Stimulated activated naive CD8-positive, alpha-beta T cell treated with anti-CD3 and anti-CD28 coated beads, Interleukin-15, Interleukin-2, amounts not matched to agents 100 ng/mL and 50 ng/mL, for 24 hours (primary cell): ENCODE measurements around the gene AKAP12.
A peak's percentile ranks its signal among the peaks of the same experiment; 100 is the strongest.

Source experiments
- H3K27ac Mint-ChIP-seq: one replicate; pipeline ENCODE4 v1.8.0; 2021; ENCODE audit warnings: mild to moderate bottlenecking, mixed read lengths
- H3K27me3 Mint-ChIP-seq: one replicate; pipeline ENCODE4 v1.8.0; 2021; ENCODE audit warnings: mixed read lengths
- H3K36me3 Mint-ChIP-seq: one replicate; pipeline ENCODE4 v1.8.0; 2021; ENCODE audit warnings: low read depth, mixed read lengths
- H3K4me1 Mint-ChIP-seq: one replicate; pipeline ENCODE4 v1.8.0; 2021; ENCODE audit warnings: low read depth, mixed read lengths
- H3K4me3 Mint-ChIP-seq: one replicate; pipeline ENCODE4 v1.8.0; 2021; ENCODE audit warnings: mild to moderate bottlenecking, mixed read lengths
- H3K9me3 Mint-ChIP-seq: one replicate; pipeline ENCODE4 v1.8.0; 2021; ENCODE audit warnings: mixed read lengths

Gene AKAP12

GRCh38 chr6:151239603-151240035, at the start of gene AKAP12:
TSS of gene AKAP12 (plus strand) at chr6:151239967. CDS start at chr6:151240563, 596 bp downstream.
- Mint-ChIP-seq H3K27ac (no peak within 1 kb of the TSS), H3K27me3 (peaks cover 65% of the 10 kb centered on the region), H3K9me3 (no peaks in the 10 kb centered on the region), H3K36me3 (no peaks in the 10 kb centered on the region), H3K4me3 (peak within 1 kb of the TSS; percentile 83), H3K4me1 (peaks cover 18% of the 10 kb centered on the region)

- no peaks in the 10 kb centered on the region for H3K4me1 Mint-ChIP-seq
- H3K27me3 Mint-ChIP-seq: peaks cover 7% of the 10 kb centered on the region
- no peaks in the 10 kb centered on the region for H3K36me3 Mint-ChIP-seq
- H3K27ac Mint-ChIP-seq: no peak overlapping the region
- no peaks in the 10 kb centered on the region for H3K9me3 Mint-ChIP-seq
- no peak overlapping the region for H3K4me3 Mint-ChIP-seq
Observed at GRCh38 chr6:151191527-151191926, 48.2 kb upstream of the AKAP12 start.

- Mint-ChIP-seq H3K27ac (no peak overlapping the region), H3K36me3 (no peaks in the 10 kb centered on the region), H3K27me3 (peaks cover 2% of the 10 kb centered on the region), H3K4me1 (no peaks in the 10 kb centered on the region), H3K4me3 (no peak overlapping the region), H3K9me3 (no peaks in the 10 kb centered on the region)
Observed at GRCh38 chr6:151196555-151196954, 43.2 kb upstream of the AKAP12 start.

- H3K27me3 Mint-ChIP-seq: peaks cover 4% of the 10 kb centered on the region
- no peaks in the 10 kb centered on the region for H3K4me1 Mint-ChIP-seq
- no peaks in the 10 kb centered on the region for H3K36me3 Mint-ChIP-seq
- no peak overlapping the region for H3K27ac Mint-ChIP-seq
- H3K4me3 Mint-ChIP-seq: no peak overlapping the region
- H3K9me3 Mint-ChIP-seq: no peaks in the 10 kb centered on the region
Observed at GRCh38 chr6:151197556-151197955, 42.2 kb upstream of the AKAP12 start.

- no peaks in the 10 kb centered on the region for H3K36me3 Mint-ChIP-seq
- no peaks in the 10 kb centered on the region for H3K4me1 Mint-ChIP-seq
- peaks cover 10% of the 10 kb centered on the region for H3K27me3 Mint-ChIP-seq
- no peaks in the 10 kb centered on the region for H3K9me3 Mint-ChIP-seq
- no peak overlapping the region for H3K4me3 Mint-ChIP-seq
- H3K27ac Mint-ChIP-seq: no peak overlapping the region
Observed at GRCh38 chr6:151199991-151200390, 39.8 kb upstream of the AKAP12 start.

GRCh38 chr6:151205721-151206600, 33.8 kb upstream of the AKAP12 start:
- no peak overlapping the region for H3K4me3 Mint-ChIP-seq
- H3K9me3 Mint-ChIP-seq: no peaks in the 10 kb centered on the region
- no peak overlapping the region for H3K27ac Mint-ChIP-seq
- H3K27me3 Mint-ChIP-seq: peaks cover 26% of the 10 kb centered on the region
- H3K4me1 Mint-ChIP-seq: no peaks in the 10 kb centered on the region
- H3K36me3 Mint-ChIP-seq: no peaks in the 10 kb centered on the region

- Mint-ChIP-seq H3K4me1 (no peaks in the 10 kb centered on the region), H3K4me3 (no peak overlapping the region), H3K27ac (no peak overlapping the region), H3K9me3 (peaks cover 5% of the 10 kb centered on the region), H3K36me3 (no peaks in the 10 kb centered on the region), H3K27me3 (peaks cover 22% of the 10 kb centered on the region)
Observed at GRCh38 chr6:151207674-151208073, 32.1 kb upstream of the AKAP12 start.

- Mint-ChIP-seq H3K4me3 (no peak overlapping the region), H3K9me3 (peaks cover 5% of the 10 kb centered on the region), H3K4me1 (no peaks in the 10 kb centered on the region), H3K36me3 (no peaks in the 10 kb centered on the region), H3K27ac (no peak overlapping the region), H3K27me3 (peaks cover 16% of the 10 kb centered on the region)
Observed at GRCh38 chr6:151209071-151209831, 30.5 kb upstream of the AKAP12 start.

- Mint-ChIP-seq H3K36me3 (no peaks in the 10 kb centered on the region), H3K27ac (no peak overlapping the region), H3K4me1 (no peaks in the 10 kb centered on the region), H3K27me3 (peaks cover 16% of the 10 kb centered on the region), H3K4me3 (no peak overlapping the region), H3K9me3 (peaks cover 5% of the 10 kb centered on the region)
Observed at GRCh38 chr6:151211075-151211474, 28.7 kb upstream of the AKAP12 start.

- Mint-ChIP-seq H3K4me3 (no peak overlapping the region), H3K9me3 (peaks cover 5% of the 10 kb centered on the region), H3K36me3 (no peaks in the 10 kb centered on the region), H3K27me3 (peaks cover 14% of the 10 kb centered on the region), H3K4me1 (no peaks in the 10 kb centered on the region), H3K27ac (no peak overlapping the region)
Observed at GRCh38 chr6:151213352-151213751, 26.4 kb upstream of the AKAP12 start.

GRCh38 chr6:151215999-151216398, 23.8 kb upstream of the AKAP12 start:
- no peak overlapping the region for H3K4me3 Mint-ChIP-seq
- H3K9me3 Mint-ChIP-seq: peaks cover 5% of the 10 kb centered on the region
- H3K36me3 Mint-ChIP-seq: no peaks in the 10 kb centered on the region
- H3K27me3 Mint-ChIP-seq: no peaks in the 10 kb centered on the region
- no peaks in the 10 kb centered on the region for H3K4me1 Mint-ChIP-seq
- H3K27ac Mint-ChIP-seq: no peak overlapping the region

GRCh38 chr6:151216804-151217203, 23.0 kb upstream of the AKAP12 start:
- no peaks in the 10 kb centered on the region for H3K9me3 Mint-ChIP-seq
- H3K27me3 Mint-ChIP-seq: no peaks in the 10 kb centered on the region
- no peaks in the 10 kb centered on the region for H3K4me1 Mint-ChIP-seq
- H3K27ac Mint-ChIP-seq: no peak overlapping the region
- H3K36me3 Mint-ChIP-seq: no peaks in the 10 kb centered on the region
- H3K4me3 Mint-ChIP-seq: no peak overlapping the region

GRCh38 chr6:151219192-151219591, 20.6 kb upstream of the AKAP12 start:
- no peak overlapping the region for H3K27ac Mint-ChIP-seq
- no peaks in the 10 kb centered on the region for H3K9me3 Mint-ChIP-seq
- no peaks in the 10 kb centered on the region for H3K27me3 Mint-ChIP-seq
- H3K4me1 Mint-ChIP-seq: no peaks in the 10 kb centered on the region
- no peaks in the 10 kb centered on the region for H3K36me3 Mint-ChIP-seq
- H3K4me3 Mint-ChIP-seq: no peak overlapping the region

- H3K9me3 Mint-ChIP-seq: no peaks in the 10 kb centered on the region
Observed at GRCh38 chr6:151224076-151224475, 15.7 kb upstream of the AKAP12 start.

GRCh38 chr6:151225919-151226318, 13.8 kb upstream of the AKAP12 start:
- Mint-ChIP-seq H3K4me1 (peaks cover 7% of the 10 kb centered on the region), H3K4me3 (no peak overlapping the region), H3K36me3 (no peaks in the 10 kb centered on the region), H3K27ac (no peak overlapping the region), H3K27me3 (no peaks in the 10 kb centered on the region), H3K9me3 (no peaks in the 10 kb centered on the region)

More at GRCh38 chr6:151224076-151224475, 15.7 kb upstream of the AKAP12 start:
- Mint-ChIP-seq H3K4me3 (no peak overlapping the region), H3K27me3 (no peaks in the 10 kb centered on the region), H3K27ac (no peak overlapping the region), H3K36me3 (no peaks in the 10 kb centered on the region), H3K4me1 (peaks cover under 1% of the 10 kb centered on the region)
